HG03521 (cell line): Measurements from ENCODE around the gene CAMTA1.
"Not testable (repeated sequence)": the region's sequence is repeated elsewhere in the genome, so short reads cannot be mapped to it uniquely, and the experiment has no call there.

Experiments
- ATAC-seq: cut with Tn5 transposase; IDR thresholded peaks from one replicate; pipeline ENCODE4 v1.9.1; 2021; ENCODE audit warnings: mild to moderate bottlenecking, moderate library complexity; ENCODE audit not compliant: unreplicated experiment

CAMTA1 gene

GRCh38 chr1:6845786-6846185 lies 60.5 kb downstream of the CAMTA1 start:
- ATAC-seq, result not testable (repeated sequence)

GRCh38 chr1:6848816-6849215 lies 63.6 kb downstream of the CAMTA1 start:
- no peak for ATAC-seq

GRCh38 chr1:6850537-6850936 lies 65.3 kb downstream of the CAMTA1 start:
- ATAC-seq, result no peak

GRCh38 chr1:6852136-6852890 lies 67.1 kb downstream of the CAMTA1 start:
- no peak for ATAC-seq

- no peak for ATAC-seq
These were observed 68.9 kb downstream of the CAMTA1 start for GRCh38 chr1:6854166-6854565.

GRCh38 chr1:6857831-6858230 lies 72.6 kb downstream of the CAMTA1 start:
- ATAC-seq, result no peak

- no peak for ATAC-seq
These were observed 73.3 kb downstream of the CAMTA1 start for GRCh38 chr1:6858596-6858995.

GRCh38 chr1:6859415-6860343 lies 74.4 kb downstream of the CAMTA1 start:
- ATAC-seq, result no peak

- ATAC-seq, result no peak
These were observed 75.1 kb downstream of the CAMTA1 start for GRCh38 chr1:6860401-6860800.

- no peak for ATAC-seq
These were observed 75.9 kb downstream of the CAMTA1 start for GRCh38 chr1:6861075-6861724.

GRCh38 chr1:6862906-6863305 lies 77.7 kb downstream of the CAMTA1 start:
- ATAC-seq, result no peak

- ATAC-seq, result no peak
These were observed 78.9 kb downstream of the CAMTA1 start for GRCh38 chr1:6864166-6864565.

- no peak for ATAC-seq
These were observed 81.6 kb downstream of the CAMTA1 start for GRCh38 chr1:6866825-6867224.

GRCh38 chr1:6867321-6867720 lies 82.1 kb downstream of the CAMTA1 start:
- ATAC-seq, result no peak

- ATAC-seq, result no peak
These were observed 82.7 kb downstream of the CAMTA1 start for GRCh38 chr1:6867729-6868659.

GRCh38 chr1:6868660-6869380 lies 83.6 kb downstream of the CAMTA1 start:
- no peak for ATAC-seq

- ATAC-seq, result no peak
These were observed 84.3 kb downstream of the CAMTA1 start for GRCh38 chr1:6869545-6869944.

- ATAC-seq, result no peak
These were observed 84.8 kb downstream of the CAMTA1 start for GRCh38 chr1:6870086-6870485.

GRCh38 chr1:6870571-6870970 lies 85.3 kb downstream of the CAMTA1 start:
- no peak for ATAC-seq
